GM12875 (cell line): ENCODE measurements around the gene KIAA1671.

Experiments used
- H3K4me3 ChIP-seq: one replicate; pipeline ENCODE4 v1.5.1; 2011; ENCODE audit warnings: low read depth, low read length, control low read depth
- CTCF ChIP-seq: IDR thresholded peaks from 2 replicates; pipeline ENCODE4 v1.5.1; 2011; ENCODE audit warnings: low read depth, mild to moderate bottlenecking, control low read depth, inconsistent platforms, low read length, moderate library complexity, borderline replicate concordance; ENCODE audit not compliant: insufficient read depth

Gene KIAA1671

GRCh38 chr22:25136953-25137576 lies 184.5 kb downstream of the KIAA1671 start:
- no peak for TF ChIP-seq CTCF
- H3K4me3 ChIP-seq = no peak overlapping the region

GRCh38 chr22:25137577-25138525 lies 185.3 kb downstream of the KIAA1671 start:
- no peak for TF ChIP-seq CTCF
- no peak overlapping the region for H3K4me3 ChIP-seq

GRCh38 chr22:25139062-25139461 lies 186.5 kb downstream of the KIAA1671 start:
- no peak overlapping the region for H3K4me3 ChIP-seq
- TF ChIP-seq CTCF = no peak

GRCh38 chr22:25142102-25142501 lies 189.6 kb downstream of the KIAA1671 start:
- no peak for TF ChIP-seq CTCF

GRCh38 chr22:25143156-25144076 lies 190.9 kb downstream of the KIAA1671 start:
- no peak for TF ChIP-seq CTCF
- H3K4me3 ChIP-seq = no peak overlapping the region

More at GRCh38 chr22:25142102-25142501, 189.6 kb downstream of the KIAA1671 start:
- no peak overlapping the region for H3K4me3 ChIP-seq

- TF ChIP-seq CTCF = no peak
- H3K4me3 ChIP-seq = no peak overlapping the region
Observed at GRCh38 chr22:25144522-25144921, 192.0 kb downstream of the KIAA1671 start.
